HepG2 (cell line): ENCODE data around the gene ZNF341. TPM values are rescaled to one million over a fixed set of nuclear protein-coding genes. Genes with fewer than 3 reads are reported as not detected.

Experiments used
- ARID4A ChIP-seq: sonication (generic); formaldehyde crosslinking; IDR thresholded peaks from 2 replicates; pipeline ENCODE4 v1.5.0; 2020; ENCODE audit warnings: mild to moderate bottlenecking, missing genetic modification reagents, borderline replicate concordance
- HNF4G ChIP-seq, 2 experiments: sonication (generic) in 1 of 2; formaldehyde crosslinking in 1 of 2; IDR thresholded peaks; 2 replicates each; pipeline versions ENCODE4 v1.4.0 to v1.6.1; 2011 to 2020; ENCODE audit warnings: borderline replicate concordance in 2 of 2, low read depth in 2 of 2, mild to moderate bottlenecking in 2 of 2, low read length in 1 of 2, missing genetic modification reagents in 1 of 2, moderate library complexity in 1 of 2
- POGZ ChIP-seq: sonication (generic); formaldehyde crosslinking; IDR thresholded peaks from 2 replicates; pipeline ENCODE4 v1.4.0; 2020; ENCODE audit warnings: mild to moderate bottlenecking, missing genetic modification reagents
- RARA ChIP-seq: IDR thresholded peaks from 2 replicates; pipeline ENCODE4 v1.6.1; 2016; ENCODE audit warnings: missing genetic modification reagents, missing compliant biosample characterization
- SMAD3 ChIP-seq: sonication (generic); formaldehyde crosslinking; IDR thresholded peaks from 2 replicates; pipeline ENCODE4 v1.4.0; 2020; ENCODE audit warnings: missing genetic modification reagents
- TMF1 ChIP-seq: sonication (generic); formaldehyde crosslinking; IDR thresholded peaks from 2 replicates; pipeline ENCODE4 v1.8.1; 2022; ENCODE audit warnings: low read depth, missing genetic modification reagents
- ZBTB25 ChIP-seq: IDR thresholded peaks from 2 replicates; pipeline ENCODE4 v1.6.1; 2018; ENCODE audit warnings: missing genetic modification reagents
- ZFP37 ChIP-seq: sonication (generic); formaldehyde crosslinking; IDR thresholded peaks from 2 replicates; pipeline ENCODE4 v1.4.0; 2020; ENCODE audit warnings: missing genetic modification reagents, borderline replicate concordance
- ZNF230 ChIP-seq: sonication (generic); formaldehyde crosslinking; IDR thresholded peaks from 2 replicates; pipeline ENCODE4 v1.4.0; 2020; ENCODE audit warnings: mild to moderate bottlenecking, missing genetic modification reagents
- ZNF34 ChIP-seq: sonication (generic); formaldehyde crosslinking; IDR thresholded peaks from 2 replicates; pipeline ENCODE4 v1.4.0; 2020; ENCODE audit warnings: mild to moderate bottlenecking, missing genetic modification reagents, borderline replicate concordance
- ZNF451 ChIP-seq: sonication (generic); formaldehyde crosslinking; IDR thresholded peaks from 2 replicates; pipeline ENCODE4 v1.5.0; 2020; ENCODE audit warnings: mild to moderate bottlenecking, missing genetic modification reagents
- ZNF484 ChIP-seq: sonication (generic); formaldehyde crosslinking; IDR thresholded peaks from 2 replicates; pipeline ENCODE4 v1.5.1; 2020; ENCODE audit warnings: mild to moderate bottlenecking, low read depth, missing genetic modification reagents, borderline replicate concordance
- ZNF569 ChIP-seq: sonication (generic); formaldehyde crosslinking; IDR thresholded peaks from 2 replicates; pipeline ENCODE4 v1.5.0; 2020; ENCODE audit warnings: mild to moderate bottlenecking, missing genetic modification reagents, moderate library complexity, borderline replicate concordance
- ZNF577 ChIP-seq: sonication (generic); formaldehyde crosslinking; IDR thresholded peaks from 2 replicates; pipeline ENCODE4 v1.4.0; 2020; ENCODE audit warnings: mild to moderate bottlenecking, low read depth, missing genetic modification reagents, borderline replicate concordance
- ZNF772 ChIP-seq: sonication (generic); formaldehyde crosslinking; IDR thresholded peaks from 2 replicates; pipeline ENCODE4 v1.5.0; 2020; ENCODE audit warnings: mild to moderate bottlenecking, missing genetic modification reagents
- polyA plus RNA-seq, 8 experiments: library from polyadenylated mRNA; depleted of rRNA in 3 of 8; stranded (reverse) in 7 of 8; unstranded in 1 of 8; fragments of >200 nt; fragmentation: Illumina TruSeq in 4 of 8; extraction: Trizol in 4 of 8; gene quantifications; 2 replicates each; pipeline versions ENCODE4 v1.2.1 to v1.2.3, GENCODE V29; 2011 to 2016; ENCODE audit warnings: low read depth in 4 of 8, missing spikeins in 1 of 8, mixed read lengths in 1 of 8; ENCODE audit not compliant: insufficient read depth in 1 of 8
- total RNA-seq, 5 experiments: library from RNA; depleted of rRNA; stranded (reverse); fragments of >200 nt; fragmentation: Illumina TruSeq; extraction: Trizol; gene quantifications; 2 replicates each; pipeline ENCODE4 v1.2.3, GENCODE V29; 2016; ENCODE audit warnings: low read depth in 1 of 5
- TF ChIP-seq, protein P1 (sequence below): sonication (generic); formaldehyde crosslinking; IDR thresholded peaks from 2 replicates; pipeline ENCODE4 v1.8.0; 2023; ENCODE audit warnings: mild to moderate bottlenecking, missing genetic modification reagents
- TF ChIP-seq, protein P2 (sequence below): sonication (generic); formaldehyde crosslinking; IDR thresholded peaks from 2 replicates; pipeline ENCODE4 v1.5.0; 2020; ENCODE audit warnings: missing genetic modification reagents, mild to moderate bottlenecking, borderline replicate concordance
- TF ChIP-seq, protein P3 (sequence below): sonication (generic); formaldehyde crosslinking; IDR thresholded peaks from 2 replicates; pipeline ENCODE4 v1.4.0; 2020; ENCODE audit warnings: missing genetic modification reagents

The ZNF341 gene
- total and polyA plus RNA-seq, 2 of the 13 experiments (the other 11 are each of a cell fraction or from before 2014, with no cell fraction given), result 1.1 to 2.2 TPM

GRCh38 chr20:33684533-33685327 lies 47.1 kb upstream of the ZNF341 start (continued):
- no peak for TF ChIP-seq ZNF484 (CRISPR knock-in tag)
- no peak for TF ChIP-seq ZNF569
- TF ChIP-seq TMF1 (CRISPR knock-in tag), result peak; percentile 9; the same call in 1 of the 2 replicates
- TF ChIP-seq POGZ (CRISPR knock-in tag), result no peak
- TF ChIP-seq ZFP37 (CRISPR knock-in tag), result no peak
- TF ChIP-seq, protein P1, sequence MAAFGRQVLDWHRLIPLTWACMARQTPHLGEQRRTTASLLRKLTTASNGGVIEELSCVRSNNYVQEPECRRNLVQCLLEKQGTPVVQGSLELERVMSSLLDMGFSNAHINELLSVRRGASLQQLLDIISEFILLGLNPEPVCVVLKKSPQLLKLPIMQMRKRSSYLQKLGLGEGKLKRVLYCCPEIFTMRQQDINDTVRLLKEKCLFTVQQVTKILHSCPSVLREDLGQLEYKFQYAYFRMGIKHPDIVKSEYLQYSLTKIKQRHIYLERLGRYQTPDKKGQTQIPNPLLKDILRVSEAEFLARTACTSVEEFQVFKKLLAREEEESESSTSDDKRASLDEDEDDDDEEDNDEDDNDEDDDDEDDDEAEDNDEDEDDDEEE (CRISPR knock-in tag), result no peak
- TF ChIP-seq ZNF451 (CRISPR knock-in tag), result no peak; the same call in 1 of the 2 replicates
- TF ChIP-seq RARA (CRISPR knock-in tag), result no peak
- TF ChIP-seq, protein P2, sequence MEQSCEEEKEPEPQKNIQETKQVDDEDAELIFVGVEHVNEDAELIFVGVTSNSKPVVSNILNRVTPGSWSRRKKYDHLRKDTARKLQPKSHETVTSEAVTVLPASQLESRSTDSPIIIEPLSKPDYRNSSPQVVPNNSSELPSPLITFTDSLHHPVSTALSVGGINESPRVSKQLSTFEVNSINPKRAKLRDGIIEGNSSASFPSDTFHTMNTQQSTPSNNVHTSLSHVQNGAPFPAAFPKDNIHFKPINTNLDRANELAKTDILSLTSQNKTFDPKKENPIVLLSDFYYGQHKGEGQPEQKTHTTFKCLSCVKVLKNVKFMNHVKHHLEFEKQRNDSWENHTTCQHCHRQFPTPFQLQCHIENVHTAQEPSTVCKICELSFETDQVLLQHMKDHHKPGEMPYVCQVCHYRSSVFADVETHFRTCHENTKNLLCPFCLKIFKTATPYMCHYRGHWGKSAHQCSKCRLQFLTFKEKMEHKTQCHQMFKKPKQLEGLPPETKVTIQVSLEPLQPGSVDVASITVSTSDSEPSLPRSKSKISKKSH (CRISPR knock-in tag), result no peak
- TF ChIP-seq SMAD3, result no peak
- TF ChIP-seq HNF4G (IDR thresholded peaks at IDR 0.05; ENCODE audit: borderline replicate concordance, low read depth, low read length), result no peak
- TF ChIP-seq HNF4G (CRISPR knock-in tag; IDR thresholded peaks at IDR 0.05; ENCODE audit: borderline replicate concordance, low read depth), result no peak
- TF ChIP-seq ZNF230 (CRISPR knock-in tag), result no peak
- no peak for TF ChIP-seq ZNF577 (CRISPR knock-in tag)
- no peak for TF ChIP-seq ZBTB25
- TF ChIP-seq, protein P3, sequence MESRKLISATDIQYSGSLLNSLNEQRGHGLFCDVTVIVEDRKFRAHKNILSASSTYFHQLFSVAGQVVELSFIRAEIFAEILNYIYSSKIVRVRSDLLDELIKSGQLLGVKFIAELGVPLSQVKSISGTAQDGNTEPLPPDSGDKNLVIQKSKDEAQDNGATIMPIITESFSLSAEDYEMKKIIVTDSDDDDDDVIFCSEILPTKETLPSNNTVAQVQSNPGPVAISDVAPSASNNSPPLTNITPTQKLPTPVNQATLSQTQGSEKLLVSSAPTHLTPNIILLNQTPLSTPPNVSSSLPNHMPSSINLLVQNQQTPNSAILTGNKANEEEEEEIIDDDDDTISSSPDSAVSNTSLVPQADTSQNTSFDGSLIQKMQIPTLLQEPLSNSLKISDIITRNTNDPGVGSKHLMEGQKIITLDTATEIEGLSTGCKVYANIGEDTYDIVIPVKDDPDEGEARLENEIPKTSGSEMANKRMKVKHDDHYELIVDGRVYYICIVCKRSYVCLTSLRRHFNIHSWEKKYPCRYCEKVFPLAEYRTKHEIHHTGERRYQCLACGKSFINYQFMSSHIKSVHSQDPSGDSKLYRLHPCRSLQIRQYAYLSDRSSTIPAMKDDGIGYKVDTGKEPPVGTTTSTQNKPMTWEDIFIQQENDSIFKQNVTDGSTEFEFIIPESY (CRISPR knock-in tag), result no peak
- TF ChIP-seq ZNF34 (CRISPR knock-in tag), result no peak
- TF ChIP-seq ZNF772 (CRISPR knock-in tag), result peak; percentile 8
- no peak for TF ChIP-seq ARID4A
